Endothelial cell of umbilical vein (primary cell): ENCODE measurements around the gene IQCE.

Experiments
- CTCF ChIP-seq, 2 donors: IDR thresholded peaks; 1 replicate in 1 of 2; 2 replicates in 1 of 2; pipeline ENCODE4 v1.5.1; 2011; ENCODE audit warnings: low read length in 2 of 2, mild to moderate bottlenecking in 2 of 2, moderate library complexity in 2 of 2, control low read depth in 1 of 2, inconsistent platforms in 1 of 2, low read depth in 1 of 2; ENCODE audit not compliant: insufficient read depth in 1 of 2; ENCODE audit errors: extremely low read depth in 1 of 2
- POLR2A ChIP-seq: IDR thresholded peaks from 2 replicates; pipeline ENCODE4 v1.6.1; 2012; ENCODE audit warnings: low read depth, mild to moderate bottlenecking, control low read depth, low read length

- TF ChIP-seq CTCF (IDR thresholded peaks at IDR 0.05; ENCODE audit: extremely low read depth in 1 of 2, insufficient read depth in 1 of 2, low read depth in 1 of 2, low read length in 2 of 2) (no peak), POLR2A (no peak)
Observed at GRCh38 chr7:2585446-2585845, 26.7 kb downstream of the IQCE start.
